Activated CD8-positive, alpha-beta memory T cell treated with anti-CD3 and anti-CD28 coated beads, Interleukin-2, amount 50 U/mL, for 24 hours (primary cell): ENCODE data around the gene ALK.

Experiments
- DNase-seq: peaks from one replicate; pipeline ENCODE4 v3.0.0-alpha.2; 2020; ENCODE audit errors: extremely low read depth

The ALK gene

DNA sequence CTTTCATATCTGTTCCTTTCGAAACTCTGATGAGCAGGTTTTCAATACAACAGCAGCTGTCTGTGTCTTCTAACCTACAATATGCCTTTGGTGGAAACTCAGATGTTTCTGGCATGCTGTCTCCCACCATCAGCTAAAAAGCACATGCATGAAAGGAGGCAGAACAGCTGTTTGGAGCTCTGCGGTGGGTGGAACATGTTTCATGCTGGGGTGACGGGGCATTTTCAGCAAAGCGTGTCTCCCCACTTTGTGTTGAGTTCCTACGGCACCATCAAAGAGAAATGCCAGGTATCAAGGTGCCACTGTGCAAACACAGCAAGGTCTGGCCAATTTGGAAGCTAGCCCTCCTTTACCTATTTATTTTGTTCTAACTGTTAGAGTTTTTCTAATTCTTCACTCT is 516.1 kb downstream of the ALK start:
- no peak for DNase-seq

DNA sequence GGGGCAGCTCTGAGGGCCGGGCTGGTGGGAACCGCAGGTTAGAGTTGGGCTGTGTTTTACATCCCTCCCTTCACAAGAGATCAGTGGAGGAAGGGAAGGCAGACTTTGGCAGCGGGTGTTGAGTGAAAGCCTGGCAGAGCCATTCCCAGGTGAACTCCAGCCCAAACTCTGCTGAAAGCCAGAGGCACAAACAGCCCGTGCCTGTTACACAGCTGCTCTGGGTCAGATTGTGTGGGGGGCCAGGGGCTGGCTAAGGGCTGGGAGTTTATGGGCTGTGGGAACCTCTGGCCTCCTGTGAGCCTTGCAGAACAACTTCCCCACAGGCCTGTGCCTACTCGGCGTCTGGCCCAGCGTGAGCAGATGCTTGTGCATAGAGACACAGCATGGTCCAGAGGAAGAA is 519.4 kb downstream of the ALK start:
- no peak for DNase-seq

- DNase-seq = no peak
These were observed 520.3 kb downstream of the ALK start for GRCh38 chr2:29400930-29401653.

- no peak for DNase-seq
These were observed 522.8 kb downstream of the ALK start for GRCh38 chr2:29398384-29399237.

DNA sequence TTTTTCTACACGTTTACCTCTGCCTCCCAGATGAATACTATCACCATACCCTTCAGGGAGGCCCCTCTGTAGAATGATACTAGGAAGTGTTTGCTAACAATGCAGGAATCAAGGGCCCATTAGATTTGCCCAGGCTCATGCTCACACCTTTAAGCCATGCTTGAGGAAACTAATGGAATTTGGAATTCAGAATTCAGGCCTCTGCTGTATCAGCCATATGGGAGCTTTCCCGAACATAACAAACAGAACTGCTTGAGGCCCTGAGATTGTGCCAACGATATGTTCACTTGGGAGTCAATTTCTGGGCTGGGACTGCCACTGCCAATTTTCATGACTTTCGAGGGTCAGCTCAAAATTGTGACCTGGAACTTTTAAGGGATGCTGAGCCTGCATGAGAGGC is 523.7 kb downstream of the ALK start:
- no peak for DNase-seq

GRCh38 chr2:29397039-29397438 is 524.3 kb downstream of the ALK start:
- no peak for DNase-seq

GRCh38 chr2:29394981-29395350 is 526.4 kb downstream of the ALK start:
- DNase-seq = no peak

DNA sequence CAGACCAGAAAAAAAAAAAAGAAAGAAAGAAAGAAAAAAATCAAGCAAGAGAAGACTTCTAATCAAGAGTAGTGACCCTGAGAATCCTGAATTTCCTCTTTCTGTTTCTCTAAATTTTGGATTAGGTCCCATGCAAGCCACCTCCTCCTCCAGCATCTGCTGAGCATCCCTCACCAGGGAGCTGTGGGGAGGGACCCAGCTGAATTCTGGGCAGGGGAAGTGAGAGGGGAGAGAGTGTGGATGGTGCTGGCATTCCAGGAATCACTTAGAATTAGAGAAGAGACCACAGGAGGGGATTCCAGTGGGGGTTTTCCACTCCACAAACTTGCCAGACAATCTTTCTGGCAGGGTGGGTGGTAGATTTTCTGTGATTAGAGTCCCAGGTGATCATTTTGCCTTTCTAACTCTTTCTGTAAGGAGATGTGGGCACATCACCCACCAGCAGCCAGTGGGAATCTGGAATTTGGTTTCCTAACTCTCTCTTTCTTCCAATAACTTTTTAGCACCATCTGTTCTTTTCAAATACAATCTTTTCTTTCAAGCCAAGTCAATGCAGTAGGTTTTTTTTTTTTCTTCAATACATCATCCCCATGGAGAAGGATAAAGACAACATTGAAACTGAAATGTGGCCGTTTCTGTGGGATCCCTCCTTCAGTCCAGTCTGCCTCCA is 526.9 kb downstream of the ALK start:
- DNase-seq = no peak

DNA sequence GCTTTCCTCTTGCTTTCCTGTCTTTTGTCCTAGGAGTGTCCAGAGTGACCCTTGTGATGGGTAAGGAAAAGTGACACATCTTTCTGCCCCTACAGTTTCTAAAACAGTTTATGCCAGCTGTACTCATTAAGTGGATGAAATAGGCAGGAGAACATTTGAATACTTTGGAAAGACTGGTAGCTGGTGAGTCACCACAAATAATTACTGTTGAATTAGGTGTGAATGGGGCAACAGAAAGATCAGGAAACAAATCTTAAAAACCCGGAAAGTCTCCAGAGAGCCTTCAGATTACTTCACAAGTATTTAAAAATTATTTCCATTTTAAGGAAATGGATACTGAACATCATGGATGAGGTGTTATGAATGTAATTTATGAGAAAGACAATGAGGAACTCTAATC is 527.7 kb downstream of the ALK start:
- DNase-seq = no peak

DNA sequence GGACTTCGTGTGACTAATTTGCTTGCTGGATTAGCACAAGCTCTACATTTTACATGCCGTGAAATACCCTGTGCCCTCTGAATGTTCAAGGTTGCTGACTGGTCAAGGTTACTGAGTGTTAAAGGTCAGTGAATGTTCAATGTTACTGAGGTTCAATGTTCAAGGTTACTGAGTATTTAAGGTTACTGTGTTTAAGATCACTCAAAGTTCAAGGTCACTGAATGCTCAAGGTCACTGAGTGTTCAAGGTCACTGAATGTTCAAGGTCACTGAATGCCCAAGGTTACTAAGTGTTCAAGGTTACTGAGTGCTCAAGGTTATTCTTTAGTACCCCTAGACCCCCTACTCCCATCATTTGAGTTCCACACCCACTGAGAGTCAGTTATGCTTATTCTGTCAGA is 528.6 kb downstream of the ALK start:
- DNase-seq = no peak

DNA sequence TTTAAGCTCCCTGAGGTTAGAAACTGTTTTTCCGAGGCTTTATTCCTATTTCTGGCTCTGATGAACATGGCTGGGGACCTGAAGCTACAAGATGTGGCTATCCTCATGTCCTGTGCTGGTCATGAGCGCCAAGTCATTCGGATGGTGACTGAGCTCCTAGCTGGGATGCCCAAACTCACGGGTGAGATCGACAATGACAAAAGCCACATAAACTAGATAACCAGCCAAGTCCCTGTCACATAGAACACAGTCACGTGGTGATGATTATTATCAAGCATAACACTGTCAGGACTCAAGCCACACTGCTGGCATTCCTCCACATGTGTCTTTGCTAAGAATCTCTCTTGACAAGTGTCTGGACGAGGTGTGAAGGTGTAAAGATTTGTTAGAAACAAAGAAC is 531.2 kb downstream of the ALK start:
- no peak for DNase-seq

DNA sequence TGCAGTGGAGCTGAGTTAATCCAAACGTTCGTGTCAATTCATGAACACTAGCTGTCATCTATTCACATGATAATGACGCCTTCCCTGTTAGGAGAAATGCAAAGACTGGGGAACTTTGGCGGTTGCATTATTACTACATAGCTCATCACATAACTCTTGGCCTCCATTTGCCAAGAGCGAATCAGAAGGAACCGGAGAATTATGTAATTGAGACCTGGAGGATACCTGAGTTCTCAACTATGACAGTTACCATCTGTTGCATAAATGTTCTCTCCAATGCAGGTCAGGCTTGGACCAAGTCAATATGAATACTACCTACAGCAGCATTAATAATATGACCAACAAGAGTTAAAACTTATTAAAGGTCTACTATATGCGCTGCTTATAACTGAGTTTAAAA is 531.7 kb downstream of the ALK start:
- no peak for DNase-seq

DNA sequence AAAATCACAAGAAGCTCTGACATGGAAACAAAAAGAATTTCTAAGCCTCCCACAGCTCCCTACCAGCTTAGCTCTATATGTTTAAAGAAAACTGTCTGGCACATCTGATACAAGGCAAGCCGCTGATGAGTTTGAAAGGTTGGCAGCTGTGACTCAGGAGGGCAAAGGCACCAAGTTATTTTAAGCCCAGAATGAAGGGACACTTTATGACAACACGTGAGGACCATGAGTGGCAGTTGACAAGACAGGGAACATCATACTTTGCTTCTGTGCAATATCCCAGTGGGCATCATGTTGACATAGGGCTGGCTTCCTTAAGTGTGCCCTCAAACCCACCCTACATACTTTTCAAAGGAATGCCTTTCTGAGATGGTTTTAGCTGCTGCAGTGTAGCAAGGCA is 533.3 kb downstream of the ALK start:
- DNase-seq = no peak

- no peak for DNase-seq
These were observed 538.9 kb downstream of the ALK start for GRCh38 chr2:29382486-29382885.

- no peak for DNase-seq
These were observed 543.6 kb downstream of the ALK start for GRCh38 chr2:29377788-29378187.

GRCh38 chr2:29376541-29376940 is 544.8 kb downstream of the ALK start:
- DNase-seq = no peak

GRCh38 chr2:29375843-29376242 is 545.5 kb downstream of the ALK start:
- no peak for DNase-seq

- DNase-seq = no peak
These were observed 546.6 kb downstream of the ALK start for GRCh38 chr2:29374823-29375222.

GRCh38 chr2:29373870-29374269 is 547.5 kb downstream of the ALK start:
- no peak for DNase-seq

- DNase-seq = no peak
These were observed 549.2 kb downstream of the ALK start for GRCh38 chr2:29372185-29372584.

DNA sequence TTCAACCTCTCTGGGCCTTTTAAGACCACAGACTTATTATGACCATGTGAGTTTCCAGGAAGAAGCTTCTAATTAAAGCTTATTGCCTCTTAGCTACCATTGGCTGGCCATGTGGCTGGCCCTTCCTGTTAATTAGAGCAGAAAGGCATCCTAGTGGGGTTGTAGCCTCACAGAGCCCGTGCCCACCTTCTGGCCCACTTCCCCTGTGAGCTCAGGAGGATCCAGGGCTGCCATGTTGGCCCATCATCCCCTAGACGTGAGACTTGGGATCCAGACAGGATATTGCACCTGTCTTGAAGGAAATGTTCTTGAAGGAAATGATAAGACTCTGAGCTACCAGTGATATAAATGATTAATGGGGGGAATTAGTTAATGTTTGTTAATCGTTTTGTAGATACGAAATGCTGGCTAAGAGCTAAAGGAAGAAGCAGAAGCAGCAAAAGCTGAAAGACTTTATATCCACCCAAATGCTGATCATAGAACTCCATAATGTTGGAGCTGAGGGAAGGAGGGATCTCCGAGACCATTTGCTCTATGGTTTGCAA is 550.7 kb downstream of the ALK start:
- no peak for DNase-seq

DNA sequence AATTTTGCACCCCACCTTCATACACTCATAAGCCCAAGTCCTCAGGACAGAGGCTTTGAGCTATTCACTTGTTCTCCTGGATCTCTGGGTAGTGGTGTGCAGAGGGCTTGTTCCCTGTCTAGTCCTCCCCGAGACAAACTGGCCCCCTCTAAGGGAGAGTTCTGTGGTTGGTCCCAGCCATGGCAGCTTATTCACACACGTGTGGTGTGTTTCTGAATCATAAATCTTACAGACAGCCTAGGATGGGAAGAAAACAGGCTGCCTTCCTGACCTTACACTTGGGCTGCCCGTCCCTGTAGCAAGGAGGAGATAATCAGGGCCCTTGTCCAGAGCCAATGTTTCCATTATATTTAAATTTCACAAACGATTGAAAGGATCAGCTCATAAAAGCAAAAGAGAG is 551.2 kb downstream of the ALK start:
- no peak for DNase-seq

GRCh38 chr2:29368659-29369040 is 552.7 kb downstream of the ALK start:
- no peak for DNase-seq
